Activated naive CD4-positive, alpha-beta T cell treated with anti-CD3 and anti-CD28 coated beads, Interleukin-2, amount 50 U/mL, for 72 hours (primary cell): ENCODE measurements around the gene SPEM1. TPM values are rescaled to one million over a fixed set of nuclear protein-coding genes. Genes with fewer than 3 reads are reported as not detected.
"Not testable (repeated sequence)": the region's sequence is repeated elsewhere in the genome, so short reads cannot be mapped to it uniquely, and the experiment has no call there.

Source experiments
- ATAC-seq, 2 donors: fragments of 150-1000 bp; cut with Tn5 transposase; 2 replicates each; pipeline ENCODE4 v1.10.0; 2021; ENCODE audit warnings: mild to moderate bottlenecking in 2 of 2, moderate library complexity in 2 of 2
- DNase-seq, 2 donors: peaks; one replicate each; pipeline ENCODE4 v3.0.0; 2021 to 2022; ENCODE audit warnings: low spot score in 2 of 2
- H3K27ac Mint-ChIP-seq, 2 donors: one replicate each; pipeline ENCODE4 v1.8.0; 2022; ENCODE audit warnings: mild to moderate bottlenecking in 2 of 2, mixed read lengths in 2 of 2
- H3K36me3 Mint-ChIP-seq, 2 donors: one replicate each; pipeline ENCODE4 v1.8.0; 2022; ENCODE audit warnings: mixed read lengths in 2 of 2
- H3K9me3 Mint-ChIP-seq, 2 donors: one replicate each; pipeline ENCODE4 v1.8.0; 2022; ENCODE audit warnings: mixed read lengths in 2 of 2
- total RNA-seq, 2 donors: library from RNA; stranded (reverse); gene quantifications; one replicate each; pipeline ENCODE4 v1.2.3, GENCODE V29; 2022

SPEM1 gene
- total RNA-seq, 2 donors from 2014 or later = not detected

DNA sequence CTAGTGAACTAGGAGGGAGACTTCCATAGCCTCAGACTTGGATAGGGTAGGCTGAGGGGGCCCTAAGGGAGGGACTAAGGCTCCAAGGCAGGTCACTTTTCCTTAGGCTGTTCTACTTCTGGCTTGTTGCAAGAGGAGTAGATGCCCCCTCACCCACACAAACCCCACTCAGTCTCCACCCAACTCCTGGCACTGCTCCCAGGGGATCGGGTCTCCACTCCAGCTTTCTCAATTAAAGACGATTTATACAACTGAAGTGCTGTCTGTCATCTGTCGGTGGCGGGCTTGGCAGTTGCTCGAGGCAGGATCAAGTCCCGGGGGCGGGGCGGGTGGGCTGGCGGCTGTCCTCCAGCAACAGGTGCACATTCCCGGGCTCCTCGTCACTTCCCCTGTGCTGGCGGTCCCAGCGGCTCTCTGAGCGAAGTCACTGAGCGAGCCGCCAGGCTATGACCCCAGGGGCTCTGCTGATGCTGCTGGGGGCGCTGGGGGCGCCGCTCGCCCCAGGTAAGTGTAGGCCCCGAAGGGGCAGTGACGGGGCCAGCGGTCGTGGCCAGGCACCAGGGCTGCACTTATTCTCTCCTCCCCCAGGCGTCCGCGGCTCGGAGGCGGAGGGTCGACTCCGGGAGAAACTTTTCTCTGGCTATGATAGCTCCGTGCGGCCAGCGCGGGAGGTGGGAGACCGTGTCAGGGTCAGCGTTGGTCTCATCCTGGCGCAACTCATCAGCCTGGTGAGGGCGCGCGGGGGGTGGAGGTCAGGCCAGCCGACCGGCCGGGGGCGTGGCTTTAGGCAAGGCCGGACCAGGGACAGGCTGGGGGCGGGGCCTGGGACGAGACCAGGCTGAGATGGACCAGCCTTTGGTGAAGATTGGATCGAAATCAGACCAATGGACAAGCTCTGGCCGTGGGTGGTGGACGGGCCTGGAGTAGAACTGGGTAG is 24.8 kb downstream of the SPEM1 start, which contains the start of gene CHRNB1:
TSS of gene CHRNB1 (plus strand) at position 380 of the 937 bp plus-strand sequence. CDS start at position 447, 67 bp downstream.
- ATAC-seq (peak; percentile 25 to 62), DNase-seq (no peak)
- peaks cover 0 to 10% of the 10 kb centered on the region in 2 donors for H3K36me3 Mint-ChIP-seq
- H3K9me3 Mint-ChIP-seq = no peaks in the 10 kb centered on the region
- H3K27ac Mint-ChIP-seq = no peak within 1 kb of the TSS

DNA sequence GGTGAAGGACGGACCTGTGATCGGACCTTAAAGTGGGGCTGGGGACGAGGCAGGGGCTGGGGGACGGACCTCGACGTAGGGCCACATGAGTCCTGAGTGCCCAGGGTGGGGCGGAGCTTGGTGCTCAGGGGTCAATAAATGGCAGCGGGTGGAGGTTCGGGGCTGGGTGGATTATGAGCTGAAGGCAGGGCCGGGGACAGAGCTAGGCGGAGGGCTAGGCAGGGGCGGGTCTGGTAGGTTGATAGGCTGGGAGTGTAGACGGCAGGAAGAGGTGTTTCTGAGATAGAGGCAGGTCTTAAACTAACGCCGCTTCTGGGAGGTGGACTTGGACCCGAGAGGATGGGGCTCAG is 25.5 kb downstream of the SPEM1 start:
- Mint-ChIP-seq H3K9me3 (no peaks in the 10 kb centered on the region), H3K36me3 (peaks cover 0 to 10% of the 10 kb centered on the region in 2 donors), H3K27ac (no peak overlapping the region)
- ATAC-seq = peak; percentile 52 to 80
- peak in 1 of 2 donors; percentile 32 for DNase-seq

DNA sequence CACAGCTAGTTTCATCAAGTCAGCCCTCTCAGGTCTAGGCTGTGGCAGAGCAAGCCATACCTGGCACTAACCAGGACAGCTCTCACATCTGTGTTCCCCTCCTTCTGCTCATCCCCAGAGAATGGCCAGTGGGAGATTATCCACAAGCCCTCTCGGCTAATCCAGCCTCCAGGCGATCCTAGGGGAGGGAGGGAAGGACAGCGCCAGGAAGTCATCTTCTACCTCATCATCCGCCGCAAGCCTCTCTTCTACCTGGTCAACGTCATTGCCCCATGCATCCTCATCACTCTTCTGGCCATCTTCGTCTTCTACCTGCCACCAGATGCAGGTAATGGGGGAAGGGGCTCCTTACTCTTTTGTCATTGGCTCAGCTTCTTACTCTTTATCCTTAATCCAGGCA is 28.3 kb downstream of the SPEM1 start:
- ATAC-seq = no peak

DNA sequence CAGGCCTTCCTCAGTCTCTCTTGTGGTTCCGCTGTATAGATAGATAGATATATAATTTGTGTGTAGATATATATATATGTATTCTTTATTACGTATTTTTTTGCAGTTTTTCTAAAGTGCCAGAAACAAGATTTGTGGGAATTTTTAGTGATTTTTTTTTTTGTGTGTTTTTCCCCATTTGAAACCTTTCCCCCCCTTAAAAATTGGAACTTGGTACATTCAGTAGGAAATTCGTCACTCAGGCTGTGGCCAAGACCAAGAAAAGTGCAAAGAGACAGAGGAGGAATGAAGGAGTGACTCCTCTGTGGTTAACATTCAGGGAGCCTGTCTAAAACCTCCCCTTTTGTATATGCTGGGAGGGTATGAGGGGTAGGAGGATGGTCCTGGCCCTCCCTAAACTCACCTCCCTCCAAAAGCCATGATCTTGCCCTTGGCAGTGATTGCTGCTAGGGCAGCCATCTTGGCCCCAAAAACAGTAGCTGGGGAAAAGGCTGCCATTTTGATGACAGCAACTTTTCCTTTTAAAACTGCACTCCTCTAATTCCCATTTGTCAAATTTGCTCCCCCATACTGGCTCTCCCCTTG is 39.9 kb downstream of the SPEM1 start:
- H3K9me3 Mint-ChIP-seq = no peaks in the 10 kb centered on the region

More for the DNA sequence above, 28.3 kb downstream of the SPEM1 start:
- Mint-ChIP-seq H3K27ac (no peak overlapping the region), H3K36me3 (peaks cover 0 to 6% of the 10 kb centered on the region in 2 donors), H3K9me3 (no peaks in the 10 kb centered on the region)
- no peak for DNase-seq

DNA sequence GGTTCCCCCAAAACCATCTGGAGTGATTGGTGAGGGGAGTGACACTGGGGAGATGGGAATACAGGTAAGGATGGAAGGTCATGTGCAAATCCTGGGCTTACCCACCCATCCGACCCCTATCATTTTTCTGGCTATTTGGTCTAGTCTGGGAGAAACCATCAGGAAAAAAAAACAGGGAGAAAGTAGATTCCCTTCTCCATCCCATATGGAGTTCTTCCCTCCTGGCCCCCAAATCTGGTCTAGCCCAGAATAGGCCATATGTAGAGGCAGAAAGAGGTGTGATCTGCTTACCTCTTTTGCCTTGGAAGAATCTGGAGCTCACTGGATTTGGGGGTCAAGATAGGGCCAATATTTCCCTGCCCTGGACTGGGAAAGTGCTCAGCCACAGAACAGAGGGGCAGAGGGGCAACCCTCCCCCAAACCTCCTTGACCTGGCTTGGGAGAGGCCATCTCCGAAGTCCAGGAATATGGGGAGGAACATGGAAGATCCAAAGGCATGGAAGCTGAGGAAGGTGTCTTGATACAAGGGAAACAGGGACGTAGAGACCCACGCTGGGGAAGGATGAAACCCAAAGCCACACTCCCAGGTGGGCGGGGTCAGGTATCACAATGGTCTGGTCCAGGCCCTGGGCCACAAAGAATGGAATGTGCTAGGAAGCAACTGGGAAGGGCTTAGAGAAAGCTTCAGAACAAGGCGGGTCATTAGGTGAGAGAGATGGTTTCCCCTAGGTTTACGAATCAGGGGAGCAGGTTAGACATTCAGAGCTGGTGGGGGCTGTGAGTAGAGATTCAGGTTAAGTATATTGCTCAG is 40.9 kb downstream of the SPEM1 start:
- ATAC-seq (no peak), DNase-seq (no peak)
- H3K36me3 Mint-ChIP-seq = no peaks in the 10 kb centered on the region
- no peaks in the 10 kb centered on the region for H3K9me3 Mint-ChIP-seq
- H3K27ac Mint-ChIP-seq = peak overlapping the region; percentile 29 to 95

More for the DNA sequence above, 39.9 kb downstream of the SPEM1 start:
- H3K27ac Mint-ChIP-seq = peak overlapping the region in 1 of 2 donors; percentile 29
- ATAC-seq (no peak), DNase-seq (no peak)
- H3K36me3 Mint-ChIP-seq = no peaks in the 10 kb centered on the region

DNA sequence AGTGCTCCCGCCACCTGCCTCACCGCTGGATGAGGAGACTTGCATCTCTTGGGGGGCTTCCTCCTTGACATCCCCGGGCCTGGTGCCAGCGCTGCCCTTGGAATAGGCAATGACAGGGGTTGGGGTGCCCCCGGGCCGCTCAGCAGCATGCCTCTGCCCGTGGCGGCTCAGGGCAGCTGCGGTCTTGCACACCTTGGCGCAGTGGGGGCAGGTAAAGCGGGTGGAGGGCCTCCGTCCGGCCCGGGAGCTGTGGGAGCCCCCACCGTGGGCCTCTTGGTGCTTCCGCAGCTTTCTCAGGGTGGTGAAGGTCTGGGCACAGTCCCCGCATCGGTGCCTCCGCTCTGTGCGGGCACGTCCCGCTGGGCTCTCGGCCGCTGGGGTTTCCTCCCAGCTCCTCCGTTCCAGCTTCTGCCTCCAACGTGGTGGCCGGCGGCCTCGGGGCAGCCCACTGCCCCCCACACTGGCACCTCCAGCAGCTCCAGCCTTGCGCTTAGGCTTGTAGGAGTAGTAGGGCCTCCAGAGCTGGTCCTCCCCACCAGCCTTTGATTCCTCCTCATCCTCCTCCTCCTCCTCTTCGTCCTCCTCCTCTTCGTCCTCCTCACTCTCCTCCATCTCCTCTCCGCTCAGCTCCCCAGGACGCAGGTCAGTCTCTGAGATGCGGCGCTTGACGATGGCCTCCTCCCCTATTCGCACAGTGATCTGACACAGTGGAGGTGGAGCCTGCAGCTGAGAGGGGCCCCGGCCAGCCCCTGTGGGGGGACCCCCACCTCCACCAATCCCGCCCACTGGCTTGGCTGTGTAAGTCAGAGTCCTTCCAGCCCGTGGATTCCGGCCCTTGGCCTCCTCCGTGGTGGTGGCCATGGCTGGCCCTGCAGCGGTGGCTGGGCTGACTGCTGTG is 42.6 kb downstream of the SPEM1 start:
- Mint-ChIP-seq H3K36me3 (no peaks in the 10 kb centered on the region), H3K9me3 (no peaks in the 10 kb centered on the region), H3K27ac (no peak overlapping the region)
- no peak for DNase-seq
- no peak for ATAC-seq

DNA sequence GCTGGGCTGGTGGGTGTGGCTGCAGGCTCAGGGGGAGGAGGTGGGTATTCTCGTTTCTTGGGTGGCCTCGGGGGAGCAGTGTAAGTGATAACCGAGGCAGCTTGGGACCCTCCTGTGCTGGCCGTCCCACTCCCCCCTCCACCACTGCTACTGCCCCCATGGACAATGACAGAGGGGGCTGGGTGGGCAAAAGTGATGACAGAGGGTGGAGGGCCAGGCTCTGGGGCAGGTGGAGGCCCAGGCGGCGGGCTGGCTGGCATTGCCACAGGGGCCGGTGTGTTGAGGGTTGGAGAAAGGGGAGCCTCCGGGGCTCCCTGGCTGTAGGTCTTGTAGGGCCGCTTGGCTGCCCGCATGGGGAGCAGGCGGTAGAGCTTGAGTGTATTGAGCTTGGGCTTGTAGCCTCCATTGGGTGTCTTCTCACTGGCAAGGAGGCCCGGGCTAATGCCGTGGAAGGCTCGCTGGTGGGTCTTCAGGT is 43.3 kb downstream of the SPEM1 start:
- Mint-ChIP-seq H3K36me3 (no peaks in the 10 kb centered on the region), H3K27ac (no peak overlapping the region), H3K9me3 (no peaks in the 10 kb centered on the region)
- ATAC-seq = no peak
- no peak for DNase-seq

DNA sequence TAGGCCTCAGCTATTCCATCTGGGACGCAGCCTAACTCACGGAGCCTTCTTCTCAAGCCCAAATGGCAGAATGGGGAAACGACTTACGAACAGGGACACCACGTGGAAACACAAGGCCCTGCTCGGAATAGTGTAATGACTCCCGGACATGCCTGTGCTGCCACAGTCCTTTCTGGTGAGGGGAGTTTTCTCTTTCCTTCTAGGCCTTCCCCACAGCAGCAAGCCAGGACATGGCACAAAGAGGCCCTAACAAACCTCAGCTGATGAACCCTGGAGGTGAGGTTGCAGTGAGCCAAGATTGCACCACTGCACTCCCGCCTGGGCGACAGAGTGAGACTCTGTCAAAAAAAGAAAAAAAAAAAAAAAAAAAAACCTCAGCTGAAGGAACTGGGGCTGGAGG is 44.0 kb downstream of the SPEM1 start:
- ATAC-seq = no peak

DNA sequence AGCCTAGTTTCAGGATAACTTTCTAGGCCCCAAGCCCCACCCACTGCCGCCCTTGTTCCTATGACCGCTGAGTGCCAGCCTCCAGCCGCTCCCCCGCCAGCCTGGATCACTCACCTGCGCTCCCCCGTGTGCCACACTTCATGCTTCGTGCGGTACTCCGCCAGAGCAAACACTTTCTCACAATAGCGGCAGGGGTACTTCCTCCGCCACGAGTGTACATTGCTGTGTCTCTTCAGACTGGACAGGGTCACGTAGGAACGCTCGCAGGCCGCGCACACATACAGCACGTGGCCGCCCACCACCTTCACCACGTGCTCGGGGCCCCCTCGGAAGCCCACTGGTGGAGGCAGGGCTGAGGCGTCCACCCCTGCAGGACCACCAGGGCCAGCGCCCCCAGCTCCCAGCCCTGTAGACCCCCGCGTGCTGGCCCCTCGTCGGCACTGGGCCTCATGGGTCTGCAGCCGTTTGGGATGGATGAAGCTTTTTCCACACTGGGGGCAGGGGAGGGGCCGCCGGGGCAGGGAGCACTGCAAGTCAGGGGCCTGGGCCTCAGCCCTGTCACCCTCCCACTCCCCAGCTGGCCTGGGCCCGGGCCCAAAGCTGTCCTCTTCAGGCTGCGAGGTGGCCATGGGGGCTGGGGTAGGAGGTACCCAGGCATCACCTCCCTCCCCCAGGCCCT is 45.6 kb downstream of the SPEM1 start:
- DNase-seq (no peak), ATAC-seq (no peak)
- no peaks in the 10 kb centered on the region for H3K36me3 Mint-ChIP-seq
- no peaks in the 10 kb centered on the region for H3K9me3 Mint-ChIP-seq
- peak overlapping the region in 1 of 2 donors; percentile 36 for H3K27ac Mint-ChIP-seq

More for the DNA sequence above, 44.0 kb downstream of the SPEM1 start:
- no peaks in the 10 kb centered on the region for H3K36me3 Mint-ChIP-seq
- no peaks in the 10 kb centered on the region for H3K9me3 Mint-ChIP-seq
- DNase-seq = no peak
- H3K27ac Mint-ChIP-seq = peak overlapping the region in 1 of 2 donors; percentile 87

DNA sequence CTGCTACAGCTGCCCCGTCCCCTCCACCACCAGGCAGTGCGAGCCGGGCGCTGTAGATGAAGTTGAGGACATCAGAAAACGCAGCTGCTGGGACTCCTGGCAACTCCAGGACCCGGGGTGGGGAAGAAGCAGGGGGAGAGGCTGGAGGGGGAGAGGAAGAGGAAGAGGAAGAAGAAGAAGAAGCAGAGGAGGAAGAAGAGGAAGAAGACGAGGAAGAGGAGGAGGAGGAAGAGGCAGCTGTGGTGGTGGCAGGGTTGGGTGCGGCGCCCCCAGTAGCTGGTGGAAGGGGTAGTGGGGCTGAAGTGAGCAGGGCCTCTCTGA is 46.2 kb downstream of the SPEM1 start:
- Mint-ChIP-seq H3K36me3 (no peaks in the 10 kb centered on the region), H3K27ac (peak overlapping the region; percentile 36 to 83), H3K9me3 (no peaks in the 10 kb centered on the region)
- ATAC-seq = no peak
- DNase-seq = no peak

DNA sequence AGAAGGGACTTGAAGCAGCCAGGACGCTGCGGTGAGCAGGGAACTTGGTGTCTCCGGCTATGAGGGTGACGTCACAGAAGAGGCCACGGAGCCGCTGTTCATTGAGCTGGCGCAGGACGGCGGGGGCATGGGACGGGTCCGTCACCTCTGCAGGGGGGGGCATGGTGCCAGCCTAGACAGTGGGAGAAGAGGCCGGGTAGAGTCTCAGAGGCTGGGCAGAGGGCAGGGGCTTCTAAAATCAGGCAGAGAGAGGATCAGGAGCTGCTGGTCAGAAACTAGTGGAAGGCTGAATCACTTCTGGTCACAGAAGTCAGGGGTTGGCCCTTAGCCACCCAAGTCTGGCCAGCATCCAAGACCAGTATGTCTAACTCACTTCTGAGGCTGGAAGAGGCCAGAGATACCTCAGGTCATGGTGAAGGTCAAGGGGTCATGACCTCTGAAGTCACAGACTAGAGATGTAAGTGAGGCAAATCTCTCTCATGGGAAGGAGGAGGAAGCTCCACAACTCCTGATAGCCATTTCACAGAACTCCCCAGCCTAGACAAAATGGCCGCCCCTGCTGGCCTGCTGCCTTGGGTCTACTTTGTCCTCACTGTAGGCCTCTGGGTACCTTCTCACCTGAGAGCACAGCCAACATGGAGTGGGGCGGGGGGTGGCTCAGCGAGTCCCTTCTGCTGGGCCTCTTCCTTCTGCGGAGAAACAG is 46.7 kb downstream of the SPEM1 start:
- Mint-ChIP-seq H3K27ac (peak overlapping the region; percentile 83 to 93), H3K36me3 (no peaks in the 10 kb centered on the region), H3K9me3 (no peaks in the 10 kb centered on the region)
- ATAC-seq (peak in 1 of 2 donors; percentile 75), DNase-seq (no peak)

DNA sequence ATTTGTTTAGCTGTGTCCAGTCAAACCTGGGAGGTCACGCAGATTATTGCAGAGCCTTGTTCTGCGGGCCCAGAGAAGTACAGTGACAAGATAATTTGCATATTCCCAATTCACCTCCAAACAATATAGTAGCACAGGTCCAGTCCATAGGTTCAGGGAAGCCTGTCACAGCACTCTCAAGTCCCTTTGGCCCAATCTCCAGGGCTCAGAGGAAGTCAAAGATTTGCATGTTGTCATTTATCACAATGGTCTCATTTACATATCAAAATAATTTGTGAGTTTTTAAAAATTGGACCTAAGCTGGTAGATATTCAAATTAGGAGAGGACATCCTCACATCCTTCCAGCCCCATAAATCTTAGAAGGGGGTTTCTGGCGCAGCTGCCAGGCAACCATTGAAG is 47.4 kb downstream of the SPEM1 start:
- H3K36me3 Mint-ChIP-seq = no peaks in the 10 kb centered on the region
- ATAC-seq (no peak), DNase-seq (no peak)
- peak overlapping the region; percentile 74 to 83 for H3K27ac Mint-ChIP-seq
- H3K9me3 Mint-ChIP-seq = no peaks in the 10 kb centered on the region

DNA sequence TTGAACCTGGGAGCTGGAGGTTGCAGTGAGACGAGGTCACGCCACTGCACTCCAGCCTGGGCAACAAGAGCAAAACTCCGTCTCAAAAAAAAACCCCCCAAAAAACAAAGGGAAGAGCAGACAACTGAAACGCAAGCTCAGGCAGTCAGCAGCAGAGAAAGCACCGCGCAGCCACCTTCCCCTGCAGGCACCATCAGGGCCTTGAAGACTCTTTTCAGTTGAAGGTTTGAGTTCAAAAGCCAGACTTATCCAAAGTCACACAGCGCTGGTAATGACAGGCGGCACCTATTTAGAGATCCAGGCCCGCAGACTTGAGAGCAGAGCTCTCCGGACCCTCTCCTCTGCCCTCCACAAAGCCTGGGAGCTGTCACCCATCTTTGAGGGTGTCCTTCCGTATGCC is 48.2 kb downstream of the SPEM1 start:
- ATAC-seq = no peak
- no peaks in the 10 kb centered on the region for H3K36me3 Mint-ChIP-seq

DNA sequence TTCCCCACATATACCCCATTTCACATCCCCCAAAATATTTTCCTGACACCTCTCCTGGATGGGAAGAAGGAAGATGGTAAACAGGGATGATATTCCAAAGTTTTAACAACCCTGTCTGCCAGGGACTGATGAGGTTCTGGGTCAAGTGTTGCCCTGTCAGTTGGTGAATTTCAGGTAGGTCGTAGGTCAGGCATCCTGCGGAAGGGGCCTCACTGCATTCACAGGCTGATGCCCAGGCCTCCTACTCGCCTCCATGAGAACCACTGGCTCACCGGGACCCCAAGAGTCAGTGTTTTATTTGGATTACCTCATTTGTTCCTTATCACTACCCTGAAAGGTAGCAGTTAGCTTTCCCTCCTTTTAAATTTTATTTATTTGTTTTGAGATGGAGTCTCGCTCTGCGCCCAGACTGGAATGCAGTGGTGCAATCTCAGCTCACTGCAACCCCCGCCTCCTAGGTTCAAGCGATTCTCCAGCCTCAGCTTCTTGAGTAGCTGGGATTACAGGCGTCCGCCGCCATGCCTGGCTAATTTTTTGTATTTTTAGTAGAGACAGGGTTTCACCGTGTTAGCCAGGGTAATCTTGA is 48.8 kb downstream of the SPEM1 start:
- Mint-ChIP-seq H3K27ac (peak overlapping the region in 1 of 2 donors; percentile 14), H3K36me3 (no peaks in the 10 kb centered on the region), H3K9me3 (no peaks in the 10 kb centered on the region)
- no peak for DNase-seq
- ATAC-seq = no peak

More for the DNA sequence above, 48.2 kb downstream of the SPEM1 start:
- Mint-ChIP-seq H3K27ac (no peak overlapping the region), H3K9me3 (no peaks in the 10 kb centered on the region)
- no peak for DNase-seq

DNA sequence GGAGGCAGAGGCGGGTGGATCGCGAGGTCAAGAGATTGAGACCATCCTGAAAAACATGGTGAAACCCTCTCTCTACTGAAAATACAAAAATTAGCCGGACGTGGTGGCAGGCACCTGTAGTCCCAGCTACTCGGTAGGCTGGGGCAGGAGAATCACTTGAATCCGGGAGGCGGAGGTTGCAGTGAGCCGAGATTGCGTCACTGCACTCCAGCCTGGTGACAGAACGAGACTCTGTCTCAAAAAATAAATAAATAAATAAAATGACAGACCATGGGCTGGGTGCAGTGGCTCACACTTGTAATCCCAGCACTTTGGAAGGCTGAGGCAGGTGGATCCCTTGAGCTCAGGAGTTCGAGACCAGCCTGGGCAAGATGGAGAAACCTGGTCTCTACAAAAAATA is 49.7 kb downstream of the SPEM1 start:
- not testable (repeated sequence) for DNase-seq, H3K36me3 Mint-ChIP-seq, H3K9me3 Mint-ChIP-seq, H3K27ac Mint-ChIP-seq, ATAC-seq
